HG02973 (cell line): ENCODE results near the gene C2orf66.

ENCODE experiments used
- ATAC-seq: cut with Tn5 transposase; IDR thresholded peaks from one replicate; pipeline ENCODE4 v1.9.1; 2021; ENCODE audit warnings: moderate library complexity; ENCODE audit not compliant: unreplicated experiment

The C2orf66 gene

DNA sequence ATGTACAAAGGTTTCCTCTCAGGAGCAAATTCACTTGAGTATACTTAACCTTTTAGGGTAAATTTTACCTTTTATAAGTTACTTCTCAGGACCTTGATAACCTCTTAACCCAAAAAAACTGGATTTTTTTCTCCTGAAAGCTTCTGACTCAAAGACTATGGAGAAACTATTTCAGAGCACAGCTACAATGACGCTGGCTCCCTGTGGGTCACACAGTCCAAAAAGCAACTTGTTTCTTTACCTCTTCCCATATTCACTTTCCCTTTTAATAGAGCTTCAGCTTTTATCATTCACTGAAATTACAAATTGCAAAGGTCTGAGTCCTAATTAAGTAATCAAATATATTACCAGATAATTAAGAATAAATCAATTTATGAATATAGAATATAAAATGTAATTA, 42.1 kb downstream of the C2orf66 start:
- no peak for ATAC-seq

DNA sequence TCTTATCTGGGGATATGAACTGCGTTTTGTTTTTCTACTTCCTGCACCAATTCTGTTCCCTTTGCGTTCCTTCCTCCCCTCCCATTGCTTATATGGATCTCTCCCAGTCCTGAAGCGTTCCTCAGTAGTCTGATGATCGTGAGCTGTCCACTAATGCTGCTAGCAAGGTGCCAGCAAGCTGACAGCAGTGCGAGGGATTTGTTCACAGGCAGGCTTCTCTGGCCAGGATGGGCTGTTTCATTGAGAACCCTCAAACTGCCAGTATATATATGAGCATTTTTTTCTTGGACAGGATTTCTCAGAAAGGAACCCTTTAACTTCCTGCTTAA, 49.8 kb downstream of the C2orf66 start:
- ATAC-seq: no peak

DNA sequence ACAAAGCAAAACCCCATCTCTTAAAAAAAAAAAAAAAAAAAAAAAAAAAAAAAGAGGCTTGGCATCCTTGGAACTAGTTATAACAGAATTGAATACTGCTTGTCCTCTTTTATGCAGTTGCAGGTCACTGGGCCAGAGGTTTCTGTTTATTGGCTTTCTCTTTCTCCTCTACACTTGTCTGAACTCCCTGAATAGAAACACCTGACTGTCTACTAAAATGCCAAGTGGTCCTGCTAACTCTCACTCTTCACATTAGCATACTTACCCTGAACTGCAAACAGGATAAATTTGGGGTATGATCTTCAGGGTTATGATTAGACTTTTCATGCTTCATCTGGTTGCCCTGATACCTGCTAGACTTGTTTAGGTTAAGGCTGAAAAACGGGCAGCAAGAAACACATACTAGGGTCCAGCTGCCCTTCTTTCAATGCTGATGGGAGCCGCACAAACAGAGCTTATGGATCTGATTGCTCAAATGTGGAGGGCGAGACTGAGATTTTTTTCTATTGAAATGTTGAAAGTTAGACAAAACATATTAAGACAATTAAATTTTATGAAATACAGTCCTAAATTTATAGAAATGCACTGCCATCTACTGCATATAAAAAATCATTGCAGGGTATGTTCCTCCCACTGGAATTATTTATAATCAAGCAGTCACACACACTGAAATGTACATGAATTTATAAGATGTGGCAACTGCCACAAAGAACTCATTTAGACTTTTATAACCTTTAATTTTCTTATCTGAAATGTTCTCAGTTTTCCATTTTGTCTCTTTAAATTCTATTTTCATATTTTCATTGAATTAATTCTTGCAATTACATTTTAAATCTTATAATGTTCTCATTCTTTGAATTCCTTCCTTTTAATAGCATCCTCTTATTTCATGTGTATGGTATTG, 50.4 kb downstream of the C2orf66 start:
- ATAC-seq: no peak
